GM12864 (cell line): Measurements from ENCODE around the gene CPT1A.
"Not testable (repeated sequence)": the region's sequence is repeated elsewhere in the genome, so short reads cannot be mapped to it uniquely, and the experiment has no call there.

Experiments
- DNase-seq: peaks from one replicate; pipeline ENCODE4 v3.0.0-alpha.2; 2011; ENCODE audit warnings: low read depth
- H3K4me3 ChIP-seq: 2 replicates; pipeline ENCODE4 v1.5.1; 2011; ENCODE audit warnings: mild to moderate bottlenecking, low read depth, low read length, control low read depth
- TF ChIP-seq, protein P1 (sequence below): IDR thresholded peaks from 2 replicates; pipeline ENCODE4 v1.5.1; 2011; ENCODE audit warnings: low read depth, mild to moderate bottlenecking, moderate library complexity, low read length, control low read depth, inconsistent platforms; ENCODE audit errors: missing control alignments

CPT1A gene

DNA sequence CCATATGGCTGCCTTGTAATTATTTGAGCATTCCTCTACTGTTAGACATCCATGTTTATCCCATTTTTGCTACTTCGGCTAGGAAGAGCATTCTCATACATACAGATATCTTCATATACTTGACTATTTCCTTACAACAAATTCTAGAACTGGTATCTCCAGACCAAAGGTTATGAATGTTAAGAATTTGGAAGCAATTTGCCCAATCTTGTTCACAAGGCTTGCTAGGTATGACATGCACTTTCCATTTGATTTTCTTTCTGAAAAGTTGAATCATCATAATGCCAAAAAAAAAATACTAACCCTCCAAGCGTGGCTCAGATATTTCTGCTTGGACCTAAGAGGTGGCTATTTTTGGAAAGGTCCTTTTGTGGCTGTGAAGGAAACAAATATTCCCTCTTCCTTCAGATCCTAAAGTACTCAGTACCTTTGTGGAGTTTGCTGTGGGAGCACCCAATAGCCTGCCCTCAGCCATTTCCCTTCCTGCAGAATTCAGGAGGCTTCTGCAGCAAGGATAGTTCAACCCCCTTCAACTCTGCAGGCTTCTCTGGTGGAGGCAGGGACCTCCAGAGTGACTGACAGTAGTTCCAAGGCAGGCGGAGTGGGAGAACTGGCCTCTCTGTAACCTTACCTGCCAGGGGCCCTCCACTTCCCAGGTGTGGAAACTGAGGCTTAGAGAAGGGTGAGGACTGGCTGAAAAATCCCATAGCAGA lies 22.0 kb upstream of the CPT1A start:
- no peak for DNase-seq
- TF ChIP-seq, protein P1, sequence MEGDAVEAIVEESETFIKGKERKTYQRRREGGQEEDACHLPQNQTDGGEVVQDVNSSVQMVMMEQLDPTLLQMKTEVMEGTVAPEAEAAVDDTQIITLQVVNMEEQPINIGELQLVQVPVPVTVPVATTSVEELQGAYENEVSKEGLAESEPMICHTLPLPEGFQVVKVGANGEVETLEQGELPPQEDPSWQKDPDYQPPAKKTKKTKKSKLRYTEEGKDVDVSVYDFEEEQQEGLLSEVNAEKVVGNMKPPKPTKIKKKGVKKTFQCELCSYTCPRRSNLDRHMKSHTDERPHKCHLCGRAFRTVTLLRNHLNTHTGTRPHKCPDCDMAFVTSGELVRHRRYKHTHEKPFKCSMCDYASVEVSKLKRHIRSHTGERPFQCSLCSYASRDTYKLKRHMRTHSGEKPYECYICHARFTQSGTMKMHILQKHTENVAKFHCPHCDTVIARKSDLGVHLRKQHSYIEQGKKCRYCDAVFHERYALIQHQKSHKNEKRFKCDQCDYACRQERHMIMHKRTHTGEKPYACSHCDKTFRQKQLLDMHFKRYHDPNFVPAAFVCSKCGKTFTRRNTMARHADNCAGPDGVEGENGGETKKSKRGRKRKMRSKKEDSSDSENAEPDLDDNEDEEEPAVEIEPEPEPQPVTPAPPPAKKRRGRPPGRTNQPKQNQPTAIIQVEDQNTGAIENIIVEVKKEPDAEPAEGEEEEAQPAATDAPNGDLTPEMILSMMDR = no peak
- H3K4me3 ChIP-seq = no peak overlapping the region

DNA sequence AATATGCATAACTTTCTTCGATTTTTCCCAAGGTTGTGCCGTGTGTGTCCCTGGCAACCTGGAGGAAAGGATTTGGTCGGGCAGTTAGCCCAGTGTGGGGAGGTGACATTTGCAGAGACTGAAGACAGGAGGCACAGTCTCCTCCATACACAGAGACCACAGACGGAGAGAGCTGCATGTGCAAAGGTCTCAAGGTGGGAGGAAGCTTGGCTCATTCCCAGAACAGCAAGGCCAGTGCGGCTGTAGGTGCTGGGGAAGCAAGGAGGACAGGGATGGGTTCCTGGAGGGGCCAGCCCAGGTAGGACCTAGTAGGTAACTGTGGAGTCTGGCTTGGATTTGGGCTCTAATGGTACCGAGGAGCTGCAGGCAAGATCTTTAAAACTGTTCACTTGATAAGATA lies 20.7 kb upstream of the CPT1A start:
- H3K4me3 ChIP-seq = no peak overlapping the region
- TF ChIP-seq, protein P1 = no peak
- no peak for DNase-seq

DNA sequence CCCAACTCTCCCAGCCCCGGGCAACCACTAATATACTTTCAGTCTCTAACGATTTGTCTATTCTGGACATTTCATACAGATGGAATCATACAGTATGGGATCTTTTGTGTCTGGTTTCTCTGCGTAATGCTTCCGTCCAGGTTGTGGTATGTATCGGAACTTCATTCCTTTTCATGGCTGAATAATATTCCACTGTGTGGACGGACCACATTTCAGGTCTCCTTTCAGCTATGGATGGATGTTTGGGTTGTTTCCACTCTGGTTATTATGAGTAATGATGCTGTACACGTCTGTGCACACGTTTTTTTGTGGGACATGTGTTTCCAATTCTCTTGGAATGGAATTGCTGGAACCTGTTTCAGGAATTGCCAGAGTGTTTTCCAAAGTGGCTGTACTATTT lies 17.4 kb upstream of the CPT1A start:
- TF ChIP-seq, protein P1 = no peak
- DNase-seq = no peak
- H3K4me3 ChIP-seq = no peak overlapping the region

DNA sequence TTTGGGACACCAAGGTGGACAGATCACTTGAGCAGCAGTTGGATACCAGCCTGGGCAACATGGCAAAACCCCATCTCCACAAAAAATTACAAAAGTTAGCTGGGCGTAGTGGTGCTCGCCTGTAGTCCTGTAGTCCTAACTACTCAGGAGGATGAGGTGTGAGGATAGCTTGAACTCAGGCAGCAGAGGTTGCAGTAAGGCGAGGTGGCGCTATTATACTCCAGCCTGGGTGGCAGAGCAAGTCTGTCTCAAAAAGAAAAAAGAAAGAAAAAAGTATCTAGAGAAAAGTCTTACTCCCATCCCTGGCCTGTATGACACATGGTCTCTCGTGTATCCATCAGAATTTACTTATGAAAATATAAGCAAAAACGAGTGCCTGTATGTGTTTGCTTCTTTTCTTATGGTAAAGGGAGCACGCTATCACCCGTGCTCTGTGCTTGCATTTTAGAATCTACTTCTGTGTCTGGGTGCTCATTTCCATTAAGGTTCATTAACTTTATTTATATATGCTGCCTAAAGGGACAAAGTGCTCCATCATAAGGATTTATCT lies 15.4 kb upstream of the CPT1A start:
- TF ChIP-seq, protein P1 = no peak
- no peak for DNase-seq

GRCh38 chr11:68856425-68857030 lies 14.8 kb upstream of the CPT1A start:
- H3K4me3 ChIP-seq, DNase-seq: not testable (repeated sequence)

More for the DNA sequence above, 15.4 kb upstream of the CPT1A start:
- no peak overlapping the region for H3K4me3 ChIP-seq

- H3K4me3 ChIP-seq = peak overlapping the region; percentile 45
- DNase-seq = no peak
- TF ChIP-seq, protein P1 = no peak
Observed at GRCh38 chr11:68855205-68855981, 13.7 kb upstream of the CPT1A start.

DNA sequence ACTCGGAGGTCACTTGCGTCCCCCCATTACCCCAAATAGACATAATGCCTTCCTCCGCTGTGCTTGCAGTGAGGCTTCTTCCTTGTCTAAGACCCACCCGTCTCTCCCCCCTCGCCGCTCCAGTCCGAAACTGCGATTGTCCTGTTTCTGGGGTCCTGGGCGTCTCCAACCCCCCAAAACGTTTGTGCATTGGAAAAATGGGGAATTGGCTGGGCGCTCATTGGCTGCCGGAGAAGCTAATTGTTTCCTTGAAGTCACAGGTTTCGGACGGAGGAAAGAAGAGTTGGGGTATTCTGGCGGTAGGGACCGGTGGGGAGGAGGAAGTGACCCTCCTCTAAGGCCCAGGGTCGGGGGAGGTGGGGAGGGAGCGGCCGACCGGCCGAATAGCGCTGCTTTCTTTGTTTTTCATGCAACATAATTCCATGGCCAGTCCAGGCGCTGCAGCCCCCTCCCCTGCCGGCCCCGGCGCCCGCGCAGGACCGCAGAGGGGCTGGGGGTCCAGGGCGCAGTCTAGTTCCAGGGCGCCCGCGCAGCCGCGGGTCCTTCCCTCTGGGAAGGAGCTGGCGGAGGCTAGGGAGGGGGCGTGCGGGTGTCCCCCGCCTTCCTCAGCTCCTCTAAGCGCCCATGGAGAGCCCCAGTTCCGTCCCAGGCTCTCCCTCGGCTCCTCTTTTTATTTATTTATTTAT lies 12.7 kb upstream of the CPT1A start:
- DNase-seq = no peak
- H3K4me3 ChIP-seq = no peak overlapping the region
- TF ChIP-seq, protein P1 = no peak
